NCI-H524 treated with DMSO at 0.1 percent for 48 hours (cell line): ENCODE results near the gene PAX5.

Experiments
- DNase-seq: peaks from one replicate; lab custom pipeline; 2025; lab: John Stamatoyannopoulos, UW

The PAX5 gene

GRCh38 chr9:36960575-36960955 lies 73.5 kb downstream of the PAX5 start:
- no peak for DNase-seq

GRCh38 chr9:36959681-36960574 lies 74.1 kb downstream of the PAX5 start:
- no peak for DNase-seq

GRCh38 chr9:36956908-36957307 lies 77.2 kb downstream of the PAX5 start:
- no peak for DNase-seq

DNA sequence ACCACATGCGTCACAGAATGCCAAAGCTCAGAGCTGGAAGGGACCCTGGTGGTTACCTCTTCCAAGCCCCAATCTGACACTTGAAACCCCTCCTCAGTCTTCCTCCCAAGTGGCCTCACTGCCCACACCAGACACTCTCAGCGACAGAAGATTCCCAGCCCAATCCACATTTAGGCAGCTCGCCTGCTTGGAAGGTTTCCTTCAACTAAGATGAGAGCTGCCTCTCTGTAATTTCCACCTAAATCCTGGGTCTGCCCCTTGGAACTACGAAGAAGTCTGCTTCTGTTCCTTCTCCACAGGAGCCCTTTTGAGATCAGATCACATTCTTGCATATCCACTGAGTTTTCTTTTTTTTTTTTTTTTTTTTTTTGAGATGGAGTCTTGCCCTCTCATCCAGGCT lies 83.7 kb downstream of the PAX5 start:
- DNase-seq: no peak

DNA sequence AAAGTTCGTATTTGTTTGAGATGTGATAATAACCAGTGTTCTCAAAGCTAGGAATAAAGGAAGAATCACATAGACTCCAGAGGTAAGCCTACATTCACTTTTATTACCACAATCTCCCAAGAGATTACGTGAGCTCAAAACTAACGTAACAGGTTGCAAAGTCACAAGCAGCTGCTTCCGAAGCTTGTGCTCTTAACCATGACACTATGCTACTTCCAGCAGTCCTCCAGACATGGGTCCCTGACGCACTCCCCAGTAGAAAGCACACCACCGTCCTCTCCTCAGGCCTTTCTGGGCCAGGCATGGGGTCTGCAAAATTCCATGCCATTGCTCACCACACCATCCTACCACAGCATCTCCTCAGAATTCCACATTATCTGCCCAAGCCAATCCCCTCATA lies 84.6 kb downstream of the PAX5 start:
- no peak for DNase-seq

DNA sequence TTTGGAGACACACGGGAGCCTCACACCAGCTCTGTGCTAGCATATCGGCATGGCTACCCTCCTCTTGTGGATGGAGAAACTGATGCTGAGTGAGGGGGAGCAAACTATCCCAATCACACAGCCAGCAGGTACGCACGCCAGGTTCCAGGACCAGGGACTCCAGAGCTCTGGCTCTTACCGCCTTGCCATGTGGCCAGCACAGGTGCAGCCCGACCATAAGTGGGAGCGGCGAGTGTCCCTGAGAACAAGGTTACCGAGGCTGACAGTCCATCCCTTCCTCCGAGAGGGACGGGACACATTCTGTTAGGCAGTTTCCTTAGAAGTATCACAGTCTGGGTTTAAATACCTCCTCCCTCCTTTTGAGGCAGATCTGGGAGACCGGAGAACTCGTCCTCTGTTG lies 86.0 kb downstream of the PAX5 start:
- no peak for DNase-seq

DNA sequence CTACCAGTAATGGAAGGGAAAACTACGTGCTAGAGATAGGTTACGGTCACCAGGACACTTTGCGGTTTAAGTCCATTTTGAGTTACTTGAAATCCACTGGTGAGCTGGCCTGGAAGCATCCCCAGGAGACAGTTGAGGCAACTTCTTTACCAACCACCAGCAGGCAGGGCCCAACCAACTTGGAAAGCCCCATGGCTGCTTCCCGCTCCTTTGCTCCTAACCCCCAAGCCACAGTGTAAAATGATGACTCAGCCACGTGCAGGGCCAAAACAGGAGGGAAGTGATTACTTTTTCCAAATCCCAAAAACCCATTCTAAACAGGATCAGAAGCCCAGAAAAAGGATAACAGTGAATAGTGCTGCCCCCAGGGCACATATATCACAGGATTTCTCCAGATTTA lies 87.4 kb downstream of the PAX5 start:
- DNase-seq: no peak

- DNase-seq: no peak
Observed at GRCh38 chr9:36945999-36946398, 88.1 kb downstream of the PAX5 start.

- no peak for DNase-seq
Observed at GRCh38 chr9:36942891-36943290, 91.2 kb downstream of the PAX5 start.

DNA sequence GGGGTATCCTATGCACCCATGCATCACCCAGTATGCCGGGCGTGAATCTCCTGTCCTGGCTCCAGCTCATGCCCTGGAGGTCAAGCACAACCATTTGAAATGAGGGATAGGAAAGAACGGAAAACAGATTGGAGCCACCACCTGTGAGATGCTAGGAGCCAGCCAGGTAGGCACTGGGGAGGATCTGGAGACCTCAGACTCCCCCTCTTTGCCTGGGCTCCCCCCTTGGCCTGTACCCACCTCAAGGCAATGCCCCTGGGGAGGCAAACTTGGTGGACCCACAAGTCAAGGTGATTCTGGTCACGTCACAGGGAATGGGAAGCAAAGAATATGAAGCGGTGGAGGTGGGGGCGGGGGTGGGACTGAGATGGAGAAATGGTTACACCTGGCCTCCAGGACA lies 92.6 kb downstream of the PAX5 start:
- DNase-seq: no peak

DNA sequence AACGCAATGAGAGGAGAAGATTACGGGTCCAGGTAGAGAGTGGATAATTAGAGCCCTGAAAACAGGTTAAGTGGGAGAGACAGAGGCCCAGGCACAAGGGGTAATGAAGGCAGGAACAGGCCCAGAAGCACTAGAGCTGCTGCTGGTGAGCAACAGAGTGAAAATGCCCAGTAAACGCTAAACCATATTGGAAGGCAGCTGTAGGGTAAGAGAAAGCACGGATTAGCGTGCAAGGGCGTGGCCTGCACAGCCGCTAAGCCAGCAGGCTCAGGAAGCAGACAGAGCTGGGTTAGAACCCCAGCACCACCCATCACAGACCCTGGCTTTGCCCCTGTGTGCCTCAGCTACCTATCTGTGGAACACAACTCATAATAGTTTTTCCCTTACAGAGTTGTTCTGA lies 93.2 kb downstream of the PAX5 start:
- peak; percentile 3 for DNase-seq

DNA sequence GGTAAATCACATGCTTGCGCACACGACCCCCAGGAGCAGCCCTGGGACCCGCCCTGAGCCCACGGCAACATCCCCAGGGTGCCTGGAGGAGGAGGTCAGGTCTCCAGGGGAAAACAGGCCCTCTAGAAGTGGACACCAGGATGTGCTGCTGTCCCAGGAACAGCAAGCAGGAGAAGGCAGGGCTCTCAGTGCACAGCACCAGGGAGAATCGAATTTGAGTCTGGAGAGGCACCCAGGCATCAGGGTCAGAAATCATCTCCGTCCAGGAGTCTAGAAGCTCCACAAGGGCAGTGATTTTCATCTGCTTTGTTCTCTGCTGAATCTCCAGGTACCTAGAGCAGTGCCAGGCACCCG lies 93.6 kb downstream of the PAX5 start:
- no peak for DNase-seq

DNA sequence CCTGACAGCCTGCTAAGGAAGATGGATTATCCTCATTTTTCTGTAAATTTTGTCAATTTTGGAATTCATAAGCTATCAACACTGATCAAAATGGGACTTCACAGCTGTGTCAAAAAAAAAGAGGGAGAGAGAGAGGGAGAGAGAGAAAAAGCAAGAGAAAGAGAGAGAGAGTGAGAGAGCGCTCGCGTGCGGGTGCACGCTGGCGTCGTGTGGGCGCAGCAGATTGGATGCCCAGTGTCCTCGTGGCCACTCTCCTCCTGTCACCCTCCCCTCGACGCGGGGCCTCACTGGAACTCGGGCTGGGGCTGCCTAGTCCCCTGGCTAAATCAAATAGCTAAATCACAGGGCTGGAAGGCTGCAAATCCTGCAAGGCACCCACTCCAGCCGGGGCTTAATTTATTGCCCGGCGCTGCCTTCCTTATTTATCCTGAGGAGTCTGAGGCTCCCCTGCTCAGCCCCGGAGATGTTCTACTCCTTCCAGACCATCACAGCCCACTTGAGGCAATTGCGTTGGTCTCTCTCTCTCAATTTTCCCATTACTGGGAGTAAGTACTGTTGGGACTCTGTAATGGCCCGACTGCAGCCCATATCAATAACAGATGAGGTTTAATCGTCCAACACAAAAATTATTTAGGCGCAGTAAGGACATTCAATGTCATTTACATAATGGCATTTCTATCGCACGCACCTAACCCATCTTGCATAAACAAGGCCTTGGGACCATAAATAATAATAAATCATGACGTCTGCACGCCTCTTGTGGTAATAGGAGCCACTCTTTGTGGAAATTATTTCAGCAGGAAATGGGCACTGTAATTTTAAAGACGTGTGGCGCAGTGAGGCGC lies 94.2 kb downstream of the PAX5 start:
- DNase-seq: no peak

DNA sequence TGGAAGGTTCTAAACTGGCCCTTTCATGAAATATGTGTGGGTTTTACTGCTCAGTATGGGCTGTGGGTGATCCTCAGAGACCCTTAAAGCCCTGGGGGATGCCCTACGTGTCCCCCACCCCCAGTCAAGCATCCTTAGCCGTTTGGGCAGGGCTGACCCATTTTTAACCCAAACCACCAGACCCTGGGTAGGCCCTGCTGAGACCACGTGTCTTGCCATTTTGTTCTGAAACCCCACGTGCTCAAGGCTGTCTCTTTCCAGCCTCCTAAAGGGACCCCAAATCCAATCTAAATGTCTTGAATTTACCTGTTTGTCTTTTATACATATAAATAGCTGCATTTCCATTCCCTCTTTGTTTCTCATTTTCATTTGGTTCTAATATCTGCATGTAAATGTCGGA lies 94.9 kb downstream of the PAX5 start:
- DNase-seq: no peak

- DNase-seq: no peak
Observed at GRCh38 chr9:36938617-36939016, 95.5 kb downstream of the PAX5 start.

GRCh38 chr9:36937951-36938350 lies 96.1 kb downstream of the PAX5 start:
- no peak for DNase-seq

DNA sequence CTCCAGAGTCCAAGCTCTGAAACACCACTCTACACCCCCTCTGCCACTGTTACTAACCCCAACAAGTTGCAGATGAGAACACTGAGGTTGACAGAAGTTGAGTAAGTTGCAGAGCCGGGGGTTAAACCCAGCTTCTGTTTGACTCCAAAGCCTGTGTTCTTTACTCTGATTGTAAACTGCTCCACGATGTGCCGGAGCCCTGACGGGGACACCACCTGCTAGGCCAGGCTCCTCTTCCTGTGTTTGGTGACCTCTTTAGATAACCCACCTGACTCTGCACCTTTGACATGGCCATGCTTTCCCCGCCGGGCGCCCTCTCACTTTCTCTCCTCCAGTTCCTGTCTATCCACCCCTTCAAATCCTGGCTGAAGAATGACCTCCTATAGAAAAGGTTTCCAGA lies 96.7 kb downstream of the PAX5 start:
- DNase-seq: no peak

DNA sequence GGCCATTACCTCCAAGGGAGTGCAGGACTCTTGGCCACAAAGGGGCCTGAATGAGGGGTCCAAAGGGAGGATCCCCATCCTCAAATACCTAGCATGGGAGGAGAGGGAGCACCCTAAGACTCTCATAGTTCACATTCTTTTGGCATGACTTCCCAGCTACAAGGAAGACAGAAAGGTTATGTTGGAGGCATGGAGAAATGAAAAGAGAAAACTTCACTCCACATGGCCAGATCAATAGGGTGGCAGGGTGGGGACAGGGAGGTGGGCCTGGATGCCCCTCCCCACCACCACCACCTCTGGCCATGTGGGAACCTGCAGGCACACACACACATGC lies 97.6 kb downstream of the PAX5 start:
- DNase-seq: no peak

DNA sequence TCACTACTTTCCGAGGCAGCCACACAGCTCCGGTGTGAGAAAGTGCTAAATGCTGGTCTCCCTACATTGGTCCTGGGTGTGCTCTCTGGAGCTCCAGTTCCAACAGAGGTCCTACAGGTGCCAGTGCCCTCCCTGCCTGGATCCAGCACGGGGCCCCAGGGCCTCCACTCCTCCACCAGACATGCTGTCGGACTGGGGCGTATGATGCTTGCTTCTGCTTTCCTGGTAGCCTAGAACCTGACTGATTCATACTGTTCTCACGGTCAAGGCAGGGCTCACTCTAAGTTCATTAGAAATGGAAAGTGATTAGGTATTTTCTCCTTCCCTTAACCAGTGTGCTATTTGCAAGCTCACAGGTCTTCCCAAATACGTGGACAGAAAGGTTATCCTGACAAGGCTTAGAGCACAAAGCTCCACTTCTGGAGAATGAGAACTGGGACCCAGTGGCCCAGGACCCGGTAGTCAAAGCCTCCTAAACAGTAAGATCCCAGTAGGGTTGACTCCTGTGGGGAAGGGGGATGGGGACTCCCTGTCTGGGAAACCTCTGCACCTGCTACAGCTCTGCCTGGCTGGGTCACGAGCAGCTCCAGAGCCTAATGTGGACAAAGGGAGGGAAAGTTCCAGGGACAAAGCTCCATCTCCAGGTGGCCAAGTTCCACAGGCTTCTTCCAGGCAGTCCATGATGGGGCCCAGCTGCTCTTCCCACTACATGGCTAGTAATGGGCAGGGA lies 98.1 kb downstream of the PAX5 start:
- DNase-seq: no peak

GRCh38 chr9:36935332-36935731 lies 98.7 kb downstream of the PAX5 start:
- no peak for DNase-seq

GRCh38 chr9:36934478-36935065 lies 99.5 kb downstream of the PAX5 start:
- no peak for DNase-seq

DNA sequence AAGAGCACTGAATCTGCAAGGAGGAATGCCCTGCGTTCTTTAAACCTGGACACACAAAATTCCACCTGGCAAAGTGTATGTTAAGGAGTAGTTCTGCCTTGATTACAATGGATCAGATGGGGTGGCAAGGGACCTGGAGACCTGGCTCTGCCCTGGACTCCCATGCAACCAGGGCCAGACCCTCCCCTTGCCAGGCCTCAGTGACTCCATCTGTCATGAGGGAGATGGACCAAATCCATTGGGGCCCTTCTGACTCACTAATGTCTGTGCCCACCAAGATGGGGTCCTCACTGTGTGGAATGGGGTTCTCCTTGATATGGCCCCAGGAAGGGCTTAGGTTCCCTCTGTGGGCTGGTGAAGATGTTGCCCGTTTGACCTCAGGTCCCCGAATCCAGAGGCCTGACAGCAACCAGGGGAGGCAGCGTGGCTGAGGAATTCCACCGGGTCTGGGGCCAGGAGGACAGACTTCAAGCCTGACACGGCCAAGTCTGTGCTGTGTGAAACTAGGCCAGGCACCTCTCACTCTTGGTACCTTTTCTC lies 100.3 kb downstream of the PAX5 start:
- DNase-seq: no peak
